Effector memory CD8-positive, alpha-beta T cell (primary cell): ENCODE results near the gene ZSWIM3.

Experiments used
- ATAC-seq: fragments of 150-1000 bp; cut with Tn5 transposase; replicated peaks from 2 replicates; pipeline ENCODE4 v1.10.0; 2021; ENCODE audit warnings: mild to moderate bottlenecking, moderate library complexity
- DNase-seq, 3 experiments: peaks; one replicate each; pipeline ENCODE4 v3.0.0; 2021
- H3K27ac Mint-ChIP-seq, 2 donors: one replicate each; pipeline ENCODE4 v1.8.0; 2022; ENCODE audit warnings: mild to moderate bottlenecking in 2 of 2, mixed read lengths in 2 of 2, moderate library complexity in 2 of 2
- H3K27me3 Mint-ChIP-seq, 2 donors: one replicate each; pipeline ENCODE4 v1.8.0; 2022; ENCODE audit warnings: mixed read lengths in 2 of 2
- H3K36me3 Mint-ChIP-seq: one replicate; pipeline ENCODE4 v1.8.0; 2022; ENCODE audit warnings: mild to moderate bottlenecking, moderate library complexity, mixed read lengths; ENCODE audit not compliant: insufficient read depth
- H3K4me1 Mint-ChIP-seq, 2 donors: one replicate each; pipeline ENCODE4 v1.8.0; 2022; ENCODE audit warnings: low read depth in 2 of 2, mixed read lengths in 2 of 2
- H3K4me3 Mint-ChIP-seq, 2 donors: one replicate each; pipeline ENCODE4 v1.8.0; 2022; ENCODE audit warnings: mild to moderate bottlenecking in 2 of 2, mixed read lengths in 2 of 2, moderate library complexity in 2 of 2
- H3K9me3 Mint-ChIP-seq, 2 donors: one replicate each; pipeline ENCODE4 v1.8.0; 2022; ENCODE audit warnings: mixed read lengths in 2 of 2

Gene ZSWIM3

DNA sequence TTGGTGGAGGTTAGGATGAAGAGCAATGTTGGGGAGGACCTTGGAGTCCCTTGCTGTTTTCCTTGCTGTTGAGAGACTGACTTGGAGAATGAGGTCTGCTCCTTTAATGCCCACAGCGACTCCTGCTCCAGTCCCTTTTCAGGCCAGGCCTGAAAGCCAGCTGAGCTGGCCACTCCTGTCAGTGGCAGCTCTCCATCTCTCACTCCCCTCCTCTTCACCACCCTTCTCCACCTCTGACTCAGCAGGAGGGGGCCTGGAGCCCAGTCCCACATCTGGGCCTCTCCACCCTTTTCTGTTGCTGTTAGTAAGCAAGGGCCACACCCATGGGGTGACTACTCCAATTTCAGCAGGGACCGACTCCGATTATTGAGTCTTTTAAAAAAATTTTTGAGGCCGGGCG, 21.6 kb upstream of the ZSWIM3 start:
- no peaks in the 10 kb centered on the region for H3K36me3 Mint-ChIP-seq
- H3K27ac Mint-ChIP-seq = peak overlapping the region; percentile 16 to 68
- no peaks in the 10 kb centered on the region for H3K27me3 Mint-ChIP-seq
- ATAC-seq (no peak), DNase-seq (no peak)
- H3K9me3 Mint-ChIP-seq = no peaks in the 10 kb centered on the region
- H3K4me3 Mint-ChIP-seq = peak overlapping the region in 1 of 2 donors; percentile 15
- peaks cover 9 to 11% of the 10 kb centered on the region in 2 donors for H3K4me1 Mint-ChIP-seq

- no peak overlapping the region for H3K4me3 Mint-ChIP-seq
- H3K36me3 Mint-ChIP-seq = no peaks in the 10 kb centered on the region
- H3K4me1 Mint-ChIP-seq = peaks cover 9 to 11% of the 10 kb centered on the region in 2 donors
- ATAC-seq (no peak), DNase-seq (no peak)
- peak overlapping the region in 1 of 2 donors; percentile 68 for H3K27ac Mint-ChIP-seq
- H3K27me3 Mint-ChIP-seq = no peaks in the 10 kb centered on the region
- H3K9me3 Mint-ChIP-seq = no peaks in the 10 kb centered on the region
Measured at GRCh38 chr20:45836841-45837240, 20.6 kb upstream of the ZSWIM3 start.

DNA sequence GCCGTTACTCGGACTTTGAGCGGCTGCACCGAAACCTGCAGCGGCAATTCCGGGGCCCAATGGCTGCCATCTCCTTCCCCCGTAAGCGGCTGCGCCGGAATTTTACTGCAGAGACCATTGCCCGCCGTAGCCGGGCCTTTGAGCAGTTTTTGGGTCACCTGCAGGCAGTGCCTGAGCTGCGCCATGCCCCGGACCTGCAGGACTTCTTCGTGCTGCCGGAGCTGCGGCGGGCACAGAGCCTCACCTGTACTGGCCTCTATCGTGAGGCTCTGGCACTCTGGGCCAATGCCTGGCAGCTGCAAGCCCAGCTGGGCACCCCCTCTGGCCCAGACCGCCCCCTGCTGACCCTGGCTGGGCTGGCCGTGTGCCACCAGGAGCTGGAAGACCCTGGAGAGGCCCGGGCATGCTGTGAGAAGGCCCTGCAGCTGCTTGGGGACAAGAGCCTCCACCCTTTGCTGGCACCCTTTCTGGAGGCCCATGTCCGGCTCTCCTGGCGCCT, 16.7 kb upstream of the ZSWIM3 start:
- no peak for DNase-seq
- Mint-ChIP-seq H3K27ac (no peak overlapping the region), H3K4me3 (no peak overlapping the region), H3K36me3 (peaks cover 18% of the 10 kb centered on the region), H3K4me1 (peaks cover 6 to 10% of the 10 kb centered on the region in 2 donors), H3K27me3 (no peaks in the 10 kb centered on the region), H3K9me3 (no peaks in the 10 kb centered on the region)
- no peak for ATAC-seq

- H3K36me3 Mint-ChIP-seq = peaks cover 21% of the 10 kb centered on the region
- no peak for ATAC-seq
- no peak overlapping the region for H3K4me3 Mint-ChIP-seq
- peaks cover 6 to 10% of the 10 kb centered on the region in 2 donors for H3K4me1 Mint-ChIP-seq
- peak overlapping the region in 1 of 2 donors; percentile 56 for H3K27ac Mint-ChIP-seq
- no peaks in the 10 kb centered on the region for H3K9me3 Mint-ChIP-seq
- no peak for DNase-seq
- H3K27me3 Mint-ChIP-seq = no peaks in the 10 kb centered on the region
Measured at GRCh38 chr20:45841407-45842129, 15.8 kb upstream of the ZSWIM3 start.

DNA sequence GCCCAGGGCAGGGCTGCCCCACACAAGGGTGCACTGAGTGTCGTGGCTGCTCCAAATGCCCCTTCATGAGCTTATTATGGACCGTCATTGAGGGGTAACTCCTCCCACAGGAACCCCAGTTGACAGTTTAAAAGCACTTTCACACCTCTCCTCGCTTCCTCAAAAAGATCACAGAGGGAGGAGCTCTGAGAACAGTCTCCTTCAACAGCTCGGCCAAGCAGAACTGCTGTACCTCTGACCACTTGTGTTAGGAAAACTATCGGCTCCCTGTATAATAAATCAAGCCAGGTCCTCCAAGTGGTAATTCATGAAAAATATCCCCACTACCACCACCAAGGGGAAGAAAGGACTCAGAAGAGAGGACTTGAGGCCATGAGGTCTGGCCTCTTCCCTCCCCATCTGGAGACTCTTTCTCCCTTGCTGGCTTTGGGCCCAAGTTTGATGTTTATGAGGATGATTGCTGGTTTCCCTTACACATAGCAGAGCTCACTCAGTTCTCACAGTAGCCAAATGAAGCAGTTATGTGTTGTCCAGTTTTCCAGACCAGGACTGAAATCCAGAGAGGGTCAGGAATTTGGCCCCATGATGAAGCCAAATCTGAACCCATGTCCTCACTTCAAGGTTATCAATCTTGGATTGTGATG, 15.1 kb upstream of the ZSWIM3 start:
- peak overlapping the region; percentile 15 to 56 for H3K27ac Mint-ChIP-seq
- peaks cover 24% of the 10 kb centered on the region for H3K36me3 Mint-ChIP-seq
- H3K9me3 Mint-ChIP-seq = no peaks in the 10 kb centered on the region
- no peak overlapping the region for H3K4me3 Mint-ChIP-seq
- ATAC-seq = no peak
- peaks cover 6 to 10% of the 10 kb centered on the region in 2 donors for H3K4me1 Mint-ChIP-seq
- no peaks in the 10 kb centered on the region for H3K27me3 Mint-ChIP-seq
- no peak for DNase-seq

GRCh38 chr20:45843506-45843905, 13.9 kb upstream of the ZSWIM3 start:
- no peak overlapping the region for H3K4me3 Mint-ChIP-seq
- no peaks in the 10 kb centered on the region for H3K9me3 Mint-ChIP-seq
- DNase-seq = no peak
- no peak for ATAC-seq
- peak overlapping the region in 1 of 2 donors; percentile 26 for H3K27ac Mint-ChIP-seq
- H3K4me1 Mint-ChIP-seq = peaks cover 6 to 10% of the 10 kb centered on the region in 2 donors
- H3K27me3 Mint-ChIP-seq = no peaks in the 10 kb centered on the region
- H3K36me3 Mint-ChIP-seq = peaks cover 31% of the 10 kb centered on the region

- DNase-seq (no peak), ATAC-seq (no peak)
- Mint-ChIP-seq H3K9me3 (no peaks in the 10 kb centered on the region), H3K4me3 (no peak overlapping the region), H3K36me3 (peaks cover 34% of the 10 kb centered on the region), H3K27ac (no peak overlapping the region), H3K27me3 (no peaks in the 10 kb centered on the region), H3K4me1 (peaks cover 6 to 10% of the 10 kb centered on the region in 2 donors)
Measured at GRCh38 chr20:45845452-45845851, 12.0 kb upstream of the ZSWIM3 start.

DNA sequence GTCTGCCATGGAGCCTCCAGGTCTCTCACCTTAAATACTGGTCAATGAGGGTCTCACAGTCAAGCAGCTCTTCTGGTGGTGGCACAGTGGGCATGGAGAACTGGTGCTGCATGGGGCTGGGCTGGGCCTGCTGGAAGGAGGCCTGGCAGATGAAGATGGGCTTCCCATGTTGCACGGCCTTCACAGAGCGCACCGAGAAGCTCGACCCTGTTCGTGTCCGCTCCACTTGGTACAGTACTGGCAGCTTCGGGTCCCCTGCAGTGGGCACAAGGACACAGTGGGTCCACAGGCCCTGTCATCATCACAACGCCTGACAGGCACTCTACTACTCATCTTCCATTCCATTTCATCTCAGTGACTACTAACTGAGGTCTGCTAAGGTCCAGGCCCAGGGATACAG, 9.0 kb upstream of the ZSWIM3 start:
- Mint-ChIP-seq H3K27ac (no peak overlapping the region), H3K9me3 (no peaks in the 10 kb centered on the region), H3K36me3 (peaks cover 51% of the 10 kb centered on the region)

GRCh38 chr20:45848969-45849582, 8.3 kb upstream of the ZSWIM3 start:
- Mint-ChIP-seq H3K27me3 (no peaks in the 10 kb centered on the region), H3K36me3 (peaks cover 55% of the 10 kb centered on the region), H3K4me3 (no peak overlapping the region), H3K4me1 (peaks cover 0 to 9% of the 10 kb centered on the region in 2 donors), H3K9me3 (no peaks in the 10 kb centered on the region), H3K27ac (no peak overlapping the region)
- DNase-seq = no peak
- no peak for ATAC-seq

More for the DNA sequence above, 9.0 kb upstream of the ZSWIM3 start:
- no peak overlapping the region for H3K4me3 Mint-ChIP-seq
- no peaks in the 10 kb centered on the region for H3K27me3 Mint-ChIP-seq
- DNase-seq (no peak), ATAC-seq (no peak)
- peaks cover under 1 to 4% of the 10 kb centered on the region in 2 donors for H3K4me1 Mint-ChIP-seq

DNA sequence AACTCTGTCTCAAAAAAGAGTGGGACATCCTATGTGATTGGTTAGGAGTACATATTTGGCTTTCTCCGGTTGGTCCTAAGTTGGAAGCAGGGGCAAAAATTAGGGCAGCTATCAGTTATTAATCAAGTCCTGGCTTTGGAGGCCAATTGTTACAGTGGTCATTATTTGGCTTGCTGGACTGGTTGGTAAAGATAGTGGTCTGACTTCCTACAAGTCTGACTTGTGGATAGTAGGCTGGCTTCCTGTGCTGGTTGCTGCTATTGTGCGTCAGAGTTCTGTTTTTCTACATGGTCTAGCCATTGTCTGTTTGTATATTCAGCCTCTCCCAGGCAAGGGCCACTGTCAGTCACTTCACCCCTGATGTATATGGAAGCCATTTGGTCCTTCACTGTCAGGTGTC, 7.2 kb upstream of the ZSWIM3 start:
- no peak overlapping the region for H3K4me3 Mint-ChIP-seq
- H3K9me3 Mint-ChIP-seq = no peaks in the 10 kb centered on the region
- H3K27ac Mint-ChIP-seq = no peak overlapping the region
- no peak for DNase-seq
- H3K36me3 Mint-ChIP-seq = peaks cover 49% of the 10 kb centered on the region
- no peak for ATAC-seq
- H3K4me1 Mint-ChIP-seq = peaks cover 4 to 9% of the 10 kb centered on the region in 2 donors
- no peaks in the 10 kb centered on the region for H3K27me3 Mint-ChIP-seq

- H3K27me3 Mint-ChIP-seq = no peaks in the 10 kb centered on the region
- no peak overlapping the region for H3K27ac Mint-ChIP-seq
- H3K4me3 Mint-ChIP-seq = no peak overlapping the region
- peaks cover 44% of the 10 kb centered on the region for H3K36me3 Mint-ChIP-seq
- peaks cover 5 to 12% of the 10 kb centered on the region in 2 donors for H3K4me1 Mint-ChIP-seq
- no peaks in the 10 kb centered on the region for H3K9me3 Mint-ChIP-seq
- ATAC-seq = no peak
- no peak for DNase-seq
Measured at GRCh38 chr20:45850926-45851325, 6.5 kb upstream of the ZSWIM3 start.

- Mint-ChIP-seq H3K4me3 (no peak overlapping the region), H3K4me1 (peaks cover 9 to 18% of the 10 kb centered on the region in 2 donors), H3K9me3 (no peaks in the 10 kb centered on the region), H3K27me3 (no peaks in the 10 kb centered on the region), H3K27ac (no peak overlapping the region), H3K36me3 (peaks cover 42% of the 10 kb centered on the region)
- DNase-seq (no peak), ATAC-seq (no peak)
Measured at GRCh38 chr20:45851501-45851900, 5.9 kb upstream of the ZSWIM3 start.

- Mint-ChIP-seq H3K27ac (peak overlapping the region; percentile 44 to 83), H3K4me3 (no peak overlapping the region), H3K36me3 (peaks cover 45% of the 10 kb centered on the region), H3K27me3 (no peaks in the 10 kb centered on the region), H3K9me3 (no peaks in the 10 kb centered on the region), H3K4me1 (peaks cover 16 to 20% of the 10 kb centered on the region in 2 donors)
- DNase-seq (no peak), ATAC-seq (no peak)
Measured at GRCh38 chr20:45852326-45852725, 5.1 kb upstream of the ZSWIM3 start.
